ENCODE results near the gene CFP. TPM values are rescaled to one million over a fixed set of nuclear protein-coding genes. Genes with fewer than 3 reads are reported as not detected.
A peak's percentile ranks its signal among the peaks of the same experiment; 100 is the strongest.

CFP gene
- total and polyA plus RNA-seq, 2 of the 13 experiments (the other 11 are each of a cell fraction or from before 2014, with no cell fraction given) = 0.01 TPM; not detected in 1

DNA sequence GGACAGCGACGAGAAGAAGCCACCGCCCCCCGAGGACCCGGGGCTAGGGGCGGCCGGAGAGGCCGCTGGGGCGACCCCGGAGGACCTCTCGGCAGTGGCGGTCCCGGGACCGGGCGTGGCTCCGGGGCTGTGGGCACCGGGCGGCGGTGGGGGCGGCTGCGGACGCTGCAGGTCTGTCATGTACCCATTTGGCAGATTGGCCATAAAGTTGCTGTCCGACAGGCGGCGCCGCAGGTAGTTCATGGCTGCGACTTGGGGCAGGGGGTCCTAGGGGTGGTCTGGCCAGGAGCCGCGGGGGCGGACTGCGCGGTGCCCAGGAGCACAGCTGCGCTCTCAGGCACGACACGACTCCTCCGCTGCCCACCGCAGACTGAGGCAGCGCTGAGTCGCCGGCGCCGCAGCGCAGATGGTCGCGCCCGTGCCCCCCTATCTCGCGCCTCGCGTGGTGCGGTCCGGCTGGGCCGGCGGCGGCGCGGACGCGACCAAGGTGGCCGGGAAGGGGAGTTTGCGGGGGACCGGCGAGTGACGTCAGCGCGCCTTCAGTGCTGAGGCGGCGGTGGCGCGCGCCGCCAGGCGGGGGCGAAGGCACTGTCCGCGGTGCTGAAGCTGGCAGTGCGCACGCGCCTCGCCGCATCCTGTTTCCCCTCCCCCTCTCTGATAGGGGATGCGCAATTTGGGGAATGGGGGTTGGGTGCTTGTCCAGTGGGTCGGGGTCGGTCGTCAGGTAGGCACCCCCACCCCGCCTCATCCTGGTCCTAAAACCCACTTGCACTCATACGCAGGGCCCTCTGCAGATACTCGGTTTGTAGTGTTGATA, 10.0 kb downstream of the CFP start, which contains the start of gene SYN1 (continued):
- TF ChIP-seq, protein P1, sequence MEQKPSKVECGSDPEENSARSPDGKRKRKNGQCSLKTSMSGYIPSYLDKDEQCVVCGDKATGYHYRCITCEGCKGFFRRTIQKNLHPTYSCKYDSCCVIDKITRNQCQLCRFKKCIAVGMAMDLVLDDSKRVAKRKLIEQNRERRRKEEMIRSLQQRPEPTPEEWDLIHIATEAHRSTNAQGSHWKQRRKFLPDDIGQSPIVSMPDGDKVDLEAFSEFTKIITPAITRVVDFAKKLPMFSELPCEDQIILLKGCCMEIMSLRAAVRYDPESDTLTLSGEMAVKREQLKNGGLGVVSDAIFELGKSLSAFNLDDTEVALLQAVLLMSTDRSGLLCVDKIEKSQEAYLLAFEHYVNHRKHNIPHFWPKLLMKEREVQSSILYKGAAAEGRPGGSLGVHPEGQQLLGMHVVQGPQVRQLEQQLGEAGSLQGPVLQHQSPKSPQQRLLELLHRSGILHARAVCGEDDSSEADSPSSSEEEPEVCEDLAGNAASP (CRISPR knock-in tag; IDR thresholded peaks at IDR 0.05; ENCODE audit: borderline replicate concordance) = peak; percentile 39; the same call in 1 of the 2 replicates
- 0 out of 2 replicates have a peak, but pooled peaks have one; percentile 60 for TF ChIP-seq ZNF766 (CRISPR knock-in tag; IDR thresholded peaks at IDR 0.05; ENCODE audit: borderline replicate concordance)
- TF ChIP-seq ZNF441 (CRISPR knock-in tag; IDR thresholded peaks at IDR 0.05; ENCODE audit: borderline replicate concordance) = peak; percentile 49; the same call in 1 of the 2 replicates
- peak; percentile 41; the same call in 1 of the 2 replicates for TF ChIP-seq RAD21 (CRISPR knock-in tag; IDR thresholded peaks at IDR 0.05)
- TF ChIP-seq ZNF589 (CRISPR knock-in tag; conservative IDR thresholded peaks at IDR 0.05) = 0 out of 2 replicates have a peak, but pooled peaks have one; percentile 54
- TF ChIP-seq, protein P2, sequence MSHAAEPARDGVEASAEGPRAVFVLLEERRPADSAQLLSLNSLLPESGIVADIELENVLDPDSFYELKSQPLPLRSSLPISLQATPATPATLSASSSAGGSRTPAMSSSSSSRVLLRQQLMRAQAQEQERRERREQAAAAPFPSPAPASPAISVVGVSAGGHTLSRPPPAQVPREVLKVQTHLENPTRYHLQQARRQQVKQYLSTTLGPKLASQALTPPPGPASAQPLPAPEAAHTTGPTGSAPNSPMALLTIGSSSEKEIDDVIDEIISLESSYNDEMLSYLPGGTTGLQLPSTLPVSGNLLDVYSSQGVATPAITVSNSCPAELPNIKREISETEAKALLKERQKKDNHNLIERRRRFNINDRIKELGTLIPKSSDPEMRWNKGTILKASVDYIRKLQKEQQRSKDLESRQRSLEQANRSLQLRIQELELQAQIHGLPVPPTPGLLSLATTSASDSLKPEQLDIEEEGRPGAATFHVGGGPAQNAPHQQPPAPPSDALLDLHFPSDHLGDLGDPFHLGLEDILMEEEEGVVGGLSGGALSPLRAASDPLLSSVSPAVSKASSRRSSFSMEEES (CRISPR knock-in tag; IDR thresholded peaks at IDR 0.05) = peak; percentile 52; the same call in 1 of the 2 replicates
- peak; percentile 70; the same call in 1 of the 2 replicates for TF ChIP-seq ATF7-NPFF (CRISPR knock-in tag; IDR thresholded peaks at IDR 0.05; ENCODE audit: low read depth)
- TF ChIP-seq ZNF354B (CRISPR knock-in tag; IDR thresholded peaks at IDR 0.05) = 0 out of 2 replicates have a peak, but pooled peaks have one; percentile 28
- TF ChIP-seq, protein P3, sequence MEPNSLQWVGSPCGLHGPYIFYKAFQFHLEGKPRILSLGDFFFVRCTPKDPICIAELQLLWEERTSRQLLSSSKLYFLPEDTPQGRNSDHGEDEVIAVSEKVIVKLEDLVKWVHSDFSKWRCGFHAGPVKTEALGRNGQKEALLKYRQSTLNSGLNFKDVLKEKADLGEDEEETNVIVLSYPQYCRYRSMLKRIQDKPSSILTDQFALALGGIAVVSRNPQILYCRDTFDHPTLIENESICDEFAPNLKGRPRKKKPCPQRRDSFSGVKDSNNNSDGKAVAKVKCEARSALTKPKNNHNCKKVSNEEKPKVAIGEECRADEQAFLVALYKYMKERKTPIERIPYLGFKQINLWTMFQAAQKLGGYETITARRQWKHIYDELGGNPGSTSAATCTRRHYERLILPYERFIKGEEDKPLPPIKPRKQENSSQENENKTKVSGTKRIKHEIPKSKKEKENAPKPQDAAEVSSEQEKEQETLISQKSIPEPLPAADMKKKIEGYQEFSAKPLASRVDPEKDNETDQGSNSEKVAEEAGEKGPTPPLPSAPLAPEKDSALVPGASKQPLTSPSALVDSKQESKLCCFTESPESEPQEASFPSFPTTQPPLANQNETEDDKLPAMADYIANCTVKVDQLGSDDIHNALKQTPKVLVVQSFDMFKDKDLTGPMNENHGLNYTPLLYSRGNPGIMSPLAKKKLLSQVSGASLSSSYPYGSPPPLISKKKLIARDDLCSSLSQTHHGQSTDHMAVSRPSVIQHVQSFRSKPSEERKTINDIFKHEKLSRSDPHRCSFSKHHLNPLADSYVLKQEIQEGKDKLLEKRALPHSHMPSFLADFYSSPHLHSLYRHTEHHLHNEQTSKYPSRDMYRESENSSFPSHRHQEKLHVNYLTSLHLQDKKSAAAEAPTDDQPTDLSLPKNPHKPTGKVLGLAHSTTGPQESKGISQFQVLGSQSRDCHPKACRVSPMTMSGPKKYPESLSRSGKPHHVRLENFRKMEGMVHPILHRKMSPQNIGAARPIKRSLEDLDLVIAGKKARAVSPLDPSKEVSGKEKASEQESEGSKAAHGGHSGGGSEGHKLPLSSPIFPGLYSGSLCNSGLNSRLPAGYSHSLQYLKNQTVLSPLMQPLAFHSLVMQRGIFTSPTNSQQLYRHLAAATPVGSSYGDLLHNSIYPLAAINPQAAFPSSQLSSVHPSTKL (CRISPR knock-in tag; IDR thresholded peaks at IDR 0.05) = peak; percentile 23; the same call in 1 of the 2 replicates
- 0 out of 2 replicates have a peak, but pooled peaks have one; percentile 46 for TF ChIP-seq REPIN1 (CRISPR knock-in tag; IDR thresholded peaks at IDR 0.05; ENCODE audit: borderline replicate concordance, low read depth)
- TF ChIP-seq SIN3B (IDR thresholded peaks at IDR 0.05; ENCODE audit: low read length) = no peak
- peak; percentile 77; the same call in 1 of the 2 replicates for TF ChIP-seq ZNF607 (CRISPR knock-in tag; IDR thresholded peaks at IDR 0.05; ENCODE audit: borderline replicate concordance)
- TF ChIP-seq MYC (CRISPR knock-in tag; IDR thresholded peaks at IDR 0.05; ENCODE audit: borderline replicate concordance) = peak; percentile 48; the same call in 1 of the 2 replicates
- TF ChIP-seq ATF7 (IDR thresholded peaks at IDR 0.05) = peak; percentile 53; the same call in 1 of the 2 replicates
- TF ChIP-seq ATF7 (CRISPR knock-in tag; IDR thresholded peaks at IDR 0.05) = peak; percentile 90
- no peak for TF ChIP-seq KAT7 (CRISPR knock-in tag; IDR thresholded peaks at IDR 0.05; ENCODE audit: borderline replicate concordance)
- no peak for TF ChIP-seq KMT2A (CRISPR knock-in tag; IDR thresholded peaks at IDR 0.05)
- 0 out of 2 replicates have a peak, but pooled peaks have one; percentile 34 for TF ChIP-seq ZNF256 (CRISPR knock-in tag; conservative IDR thresholded peaks at IDR 0.05)
- no peak for TF ChIP-seq CENPT (CRISPR knock-in tag; IDR thresholded peaks at IDR 0.05; ENCODE audit: low read depth)
- peak; percentile 69; the same call in 1 of the 2 replicates for TF ChIP-seq SALL2 (CRISPR knock-in tag; IDR thresholded peaks at IDR 0.05)
- TF ChIP-seq KMT2B (CRISPR knock-in tag; IDR thresholded peaks at IDR 0.05) = 0 out of 2 replicates have a peak, but pooled peaks have one; percentile 48
- TF ChIP-seq ZNF160 (CRISPR knock-in tag; IDR thresholded peaks at IDR 0.05) = peak; percentile 27; the same call in 1 of the 2 replicates
- peak; percentile 69 for TF ChIP-seq ZNF883 (CRISPR knock-in tag; IDR thresholded peaks at IDR 0.05; ENCODE audit: not compliant biosample characterization)

All from HepG2 (cell line).